ENCODE data around the gene ZFYVE1.
"Not testable (repeated sequence)": the region's sequence is repeated elsewhere in the genome, so short reads cannot be mapped to it uniquely, and the experiment has no call there.

The ZFYVE1 gene

GRCh38 chr14:73026845-73027542 is at the start of gene ZFYVE1:
ZFYVE1 (minus strand) TSS chr14:73027106; CDS start chr14:73024508, 2,598 bp downstream.
- peak; percentile 98 for DNase-seq (ENCODE audit: low read depth)

GRCh38 chr14:73069585-73069984 is 42.7 kb upstream of the ZFYVE1 start:
- DNase-seq (ENCODE audit: low read depth): no peak

- peak; percentile 10 for DNase-seq (ENCODE audit: low read depth)
Observed at GRCh38 chr14:73058922-73059673, 32.2 kb upstream of the ZFYVE1 start.

- peak; percentile 99 for DNase-seq (ENCODE audit: low read depth)
Observed at GRCh38 chr14:73058224-73058921, 31.5 kb upstream of the ZFYVE1 start, which contains the start of gene RBM25. RBM25 (plus strand) TSS chr14:73058534; CDS start chr14:73071642, 13,108 bp downstream.

- no peak for DNase-seq (ENCODE audit: low read depth)
Observed at GRCh38 chr14:73057944-73058223, 31.0 kb upstream of the ZFYVE1 start.

- no peak for DNase-seq (ENCODE audit: low read depth)
Observed at GRCh38 chr14:73055251-73055650, 28.3 kb upstream of the ZFYVE1 start.

GRCh38 chr14:73049428-73049827 is 22.5 kb upstream of the ZFYVE1 start:
- no peak for DNase-seq (ENCODE audit: low read depth)

GRCh38 chr14:73047808-73048207 is 20.9 kb upstream of the ZFYVE1 start:
- DNase-seq (ENCODE audit: low read depth): no peak

GRCh38 chr14:73036706-73037450 is 10.0 kb upstream of the ZFYVE1 start:
- DNase-seq (ENCODE audit: low read depth): not testable (repeated sequence)

- DNase-seq (ENCODE audit: low read depth): no peak
Observed at GRCh38 chr14:73027984-73028383, 1.1 kb upstream of the ZFYVE1 start.

GRCh38 chr14:73027546-73027945 is 640 bp upstream of the ZFYVE1 start:
- DNase-seq (ENCODE audit: low read depth): no peak

GRCh38 chr14:73026243-73026844 is 562 bp downstream of the ZFYVE1 start:
- DNase-seq (ENCODE audit: low read depth): no peak

- DNase-seq (ENCODE audit: low read depth): peak; percentile 32
Observed at GRCh38 chr14:73025544-73025943, 1.4 kb downstream of the ZFYVE1 start.

- DNase-seq (ENCODE audit: low read depth): no peak
Observed at GRCh38 chr14:73022051-73022450, 4.9 kb downstream of the ZFYVE1 start.

GRCh38 chr14:73016011-73016410 is 10.9 kb downstream of the ZFYVE1 start:
- not testable (repeated sequence) for DNase-seq (ENCODE audit: low read depth)

GRCh38 chr14:73015552-73015951 is 11.4 kb downstream of the ZFYVE1 start:
- not testable (repeated sequence) for DNase-seq (ENCODE audit: low read depth)

- DNase-seq (ENCODE audit: low read depth): peak; percentile 82
Observed at GRCh38 chr14:73014105-73014504, 12.8 kb downstream of the ZFYVE1 start.

GRCh38 chr14:73011189-73011588 is 15.7 kb downstream of the ZFYVE1 start:
- DNase-seq (ENCODE audit: low read depth): not testable (repeated sequence)

- DNase-seq (ENCODE audit: low read depth): peak; percentile 76
Observed at GRCh38 chr14:73008501-73008900, 18.4 kb downstream of the ZFYVE1 start.

- DNase-seq (ENCODE audit: low read depth): peak; percentile 73
Observed at GRCh38 chr14:73007835-73008234, 19.1 kb downstream of the ZFYVE1 start.

GRCh38 chr14:73004641-73005040 is 22.3 kb downstream of the ZFYVE1 start:
- not testable (repeated sequence) for DNase-seq (ENCODE audit: low read depth)

GRCh38 chr14:73003681-73004080 is 23.2 kb downstream of the ZFYVE1 start:
- DNase-seq (ENCODE audit: low read depth): no peak

Data from fibroblast of gingiva (primary cell).